Measurements from ENCODE around the gene SGTB. TPM values are rescaled to one million over a fixed set of nuclear protein-coding genes. Genes with fewer than 3 reads are reported as not detected.
A peak's percentile ranks its signal among the peaks of the same experiment; 100 is the strongest.

Gene SGTB
- total and polyA plus RNA-seq, 2 donors (not counting 1 experiment from before 2014, with no cell fraction given) = 18.7 to 32.4 TPM

DNA sequence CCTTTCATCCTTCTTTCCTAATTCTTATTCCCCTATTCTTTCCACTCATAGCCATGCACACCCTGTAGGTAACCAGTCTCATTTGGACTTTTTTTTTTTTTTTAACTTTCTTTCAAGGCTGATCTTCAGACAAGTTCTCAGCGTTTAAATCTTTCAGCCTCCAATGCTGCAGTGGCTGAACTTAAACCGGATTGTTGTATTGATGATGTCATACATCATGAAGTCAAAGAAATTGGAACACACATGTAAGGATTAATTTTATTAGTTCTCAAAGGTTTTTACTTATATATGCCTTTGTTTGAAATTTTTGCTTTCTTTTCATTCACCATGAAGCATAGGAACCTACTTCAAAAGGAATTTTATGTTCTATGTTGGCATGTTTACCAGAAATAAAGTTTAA is 75.0 kb downstream of the SGTB start:
- H3K4me2 ChIP-seq (ENCODE audit: extremely low read depth, insufficient read depth, low read length) = no peak overlapping the region
- H2AFZ ChIP-seq (ENCODE audit: low read length) = no peak overlapping the region
- no peak overlapping the region for H3K4me3 ChIP-seq (replicated peaks in 1 of 4; ENCODE audit: control extremely low read depth in 1 of 4, insufficient read depth in 1 of 4, low read depth in 3 of 4, low read length in 4 of 4)
- no peaks in the 10 kb centered on the region for H3K9me3 ChIP-seq (ENCODE audit: control insufficient read depth, insufficient read depth, low read depth, low read length)
- H3K9ac ChIP-seq (ENCODE audit: insufficient read depth, low read length) = no peak overlapping the region
- H3K79me2 ChIP-seq (ENCODE audit: control insufficient read depth, insufficient read depth, low read length) = no peaks in the 10 kb centered on the region
- H3K36me3 ChIP-seq (ENCODE audit: control insufficient read depth, insufficient read depth, low read length) = no peaks in the 10 kb centered on the region
- no peak overlapping the region for H3K27ac ChIP-seq (ENCODE audit: insufficient read depth, low read length)
- no peaks in the 10 kb centered on the region for H4K20me1 ChIP-seq (ENCODE audit: control insufficient read depth, extremely low read depth, insufficient read depth, low read length)
- DNase-seq (ENCODE audit: low read depth in 2 of 2) = no peak
- no peak for TF ChIP-seq EZH2 (IDR thresholded peaks at IDR 0.05; ENCODE audit: low read length, missing control alignments)
- TF ChIP-seq, protein P1, sequence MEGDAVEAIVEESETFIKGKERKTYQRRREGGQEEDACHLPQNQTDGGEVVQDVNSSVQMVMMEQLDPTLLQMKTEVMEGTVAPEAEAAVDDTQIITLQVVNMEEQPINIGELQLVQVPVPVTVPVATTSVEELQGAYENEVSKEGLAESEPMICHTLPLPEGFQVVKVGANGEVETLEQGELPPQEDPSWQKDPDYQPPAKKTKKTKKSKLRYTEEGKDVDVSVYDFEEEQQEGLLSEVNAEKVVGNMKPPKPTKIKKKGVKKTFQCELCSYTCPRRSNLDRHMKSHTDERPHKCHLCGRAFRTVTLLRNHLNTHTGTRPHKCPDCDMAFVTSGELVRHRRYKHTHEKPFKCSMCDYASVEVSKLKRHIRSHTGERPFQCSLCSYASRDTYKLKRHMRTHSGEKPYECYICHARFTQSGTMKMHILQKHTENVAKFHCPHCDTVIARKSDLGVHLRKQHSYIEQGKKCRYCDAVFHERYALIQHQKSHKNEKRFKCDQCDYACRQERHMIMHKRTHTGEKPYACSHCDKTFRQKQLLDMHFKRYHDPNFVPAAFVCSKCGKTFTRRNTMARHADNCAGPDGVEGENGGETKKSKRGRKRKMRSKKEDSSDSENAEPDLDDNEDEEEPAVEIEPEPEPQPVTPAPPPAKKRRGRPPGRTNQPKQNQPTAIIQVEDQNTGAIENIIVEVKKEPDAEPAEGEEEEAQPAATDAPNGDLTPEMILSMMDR (conservative IDR thresholded peaks at IDR 0.05 in 1 of 2, IDR thresholded peaks at IDR 0.05 in 1 of 2; ENCODE audit: low read depth in 1 of 2, low read length in 2 of 2) = no peak
- H3K4me1 ChIP-seq (ENCODE audit: control insufficient read depth, extremely low read depth, insufficient read depth, low read length) = no peaks in the 10 kb centered on the region
- H3K27me3 ChIP-seq (ENCODE audit: control insufficient read depth, insufficient read depth, low read length) = no peaks in the 10 kb centered on the region

DNA sequence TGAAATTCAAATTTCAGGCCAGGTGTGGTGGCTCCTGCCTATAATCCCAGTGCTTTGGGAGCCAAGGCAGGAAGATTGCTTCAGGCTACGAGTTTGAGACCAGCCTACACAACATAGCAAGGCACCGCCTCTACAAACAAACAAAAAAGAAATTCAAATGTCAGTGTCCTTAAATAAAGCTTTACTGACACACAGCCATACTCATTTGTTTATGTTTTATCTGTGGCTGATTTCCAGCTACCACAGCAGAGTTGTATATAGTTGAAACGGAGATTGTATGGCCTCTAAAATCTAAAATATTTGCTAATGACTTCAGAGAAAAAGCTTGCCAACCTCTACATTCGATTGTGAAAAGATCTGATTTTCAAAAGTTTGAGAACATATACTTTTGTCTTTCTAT is 81.7 kb downstream of the SGTB start:
- no peak overlapping the region for H2AFZ ChIP-seq (ENCODE audit: low read length)
- H4K20me1 ChIP-seq (ENCODE audit: control insufficient read depth, extremely low read depth, insufficient read depth, low read length) = no peaks in the 10 kb centered on the region
- H3K9ac ChIP-seq (ENCODE audit: insufficient read depth, low read length) = no peak overlapping the region
- no peak overlapping the region for H3K4me3 ChIP-seq (replicated peaks in 1 of 4; ENCODE audit: control extremely low read depth in 1 of 4, insufficient read depth in 1 of 4, low read depth in 3 of 4, low read length in 4 of 4)
- H3K79me2 ChIP-seq (ENCODE audit: control insufficient read depth, insufficient read depth, low read length) = no peaks in the 10 kb centered on the region
- H3K27me3 ChIP-seq (ENCODE audit: control insufficient read depth, insufficient read depth, low read length) = no peaks in the 10 kb centered on the region
- peaks cover 2% of the 10 kb centered on the region for H3K36me3 ChIP-seq (ENCODE audit: control insufficient read depth, insufficient read depth, low read length)
- H3K27ac ChIP-seq (ENCODE audit: insufficient read depth, low read length) = no peak overlapping the region
- H3K9me3 ChIP-seq (ENCODE audit: control insufficient read depth, insufficient read depth, low read depth, low read length) = no peaks in the 10 kb centered on the region
- DNase-seq (ENCODE audit: low read depth in 2 of 2) = peak in 1 of 2 donors; percentile 53
- no peaks in the 10 kb centered on the region for H3K4me1 ChIP-seq (ENCODE audit: control insufficient read depth, extremely low read depth, insufficient read depth, low read length)
- no peak overlapping the region for H3K4me2 ChIP-seq (ENCODE audit: extremely low read depth, insufficient read depth, low read length)
- TF ChIP-seq, protein P1 (conservative IDR thresholded peaks at IDR 0.05 in 1 of 2, IDR thresholded peaks at IDR 0.05 in 1 of 2; ENCODE audit: low read depth in 1 of 2, low read length in 2 of 2) = no peak
- TF ChIP-seq EZH2 (IDR thresholded peaks at IDR 0.05; ENCODE audit: low read length, missing control alignments) = no peak

DNA sequence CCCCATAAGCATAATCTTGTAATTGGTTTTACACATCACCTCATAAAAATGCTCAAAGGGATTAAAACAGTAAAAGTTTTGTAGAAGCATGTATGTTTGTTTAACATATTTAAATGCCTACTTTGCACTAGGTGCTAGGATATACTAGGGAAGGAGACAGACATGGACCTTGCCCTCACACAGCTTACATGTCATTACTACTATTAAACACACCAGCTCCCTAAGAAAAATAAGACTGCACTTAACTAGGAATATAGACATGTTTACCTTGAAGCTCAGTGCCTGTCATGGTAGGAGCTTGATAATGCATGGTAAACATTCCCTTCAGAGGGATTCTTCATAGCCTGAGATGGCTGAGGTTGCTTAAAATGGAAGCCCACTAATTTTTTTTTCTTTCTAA is 90.9 kb downstream of the SGTB start:
- Histone ChIP-seq H3K4me3 (replicated peaks in 1 of 4; ENCODE audit: control extremely low read depth in 1 of 4, insufficient read depth in 1 of 4, low read depth in 3 of 4, low read length in 4 of 4) (no peak overlapping the region), H3K27ac (ENCODE audit: insufficient read depth, low read length) (no peak overlapping the region), H3K4me1 (ENCODE audit: control insufficient read depth, extremely low read depth, insufficient read depth, low read length) (no peaks in the 10 kb centered on the region), H3K9me3 (ENCODE audit: control insufficient read depth, insufficient read depth, low read depth, low read length) (no peaks in the 10 kb centered on the region), H4K20me1 (ENCODE audit: control insufficient read depth, extremely low read depth, insufficient read depth, low read length) (no peaks in the 10 kb centered on the region), H2AFZ (ENCODE audit: low read length) (no peak overlapping the region), H3K4me2 (ENCODE audit: extremely low read depth, insufficient read depth, low read length) (no peak overlapping the region), H3K27me3 (ENCODE audit: control insufficient read depth, insufficient read depth, low read length) (no peaks in the 10 kb centered on the region), H3K36me3 (ENCODE audit: control insufficient read depth, insufficient read depth, low read length) (no peaks in the 10 kb centered on the region), H3K79me2 (ENCODE audit: control insufficient read depth, insufficient read depth, low read length) (peaks cover 28% of the 10 kb centered on the region), H3K9ac (ENCODE audit: insufficient read depth, low read length) (no peak overlapping the region)
- DNase-seq (ENCODE audit: low read depth in 2 of 2) = no peak
- TF ChIP-seq, protein P1 (conservative IDR thresholded peaks at IDR 0.05 in 1 of 2, IDR thresholded peaks at IDR 0.05 in 1 of 2; ENCODE audit: low read depth in 1 of 2, low read length in 2 of 2) = no peak

All from fibroblast of lung (primary cell).